ENCODE data around the gene RHOT2.

Gene RHOT2

DNA sequence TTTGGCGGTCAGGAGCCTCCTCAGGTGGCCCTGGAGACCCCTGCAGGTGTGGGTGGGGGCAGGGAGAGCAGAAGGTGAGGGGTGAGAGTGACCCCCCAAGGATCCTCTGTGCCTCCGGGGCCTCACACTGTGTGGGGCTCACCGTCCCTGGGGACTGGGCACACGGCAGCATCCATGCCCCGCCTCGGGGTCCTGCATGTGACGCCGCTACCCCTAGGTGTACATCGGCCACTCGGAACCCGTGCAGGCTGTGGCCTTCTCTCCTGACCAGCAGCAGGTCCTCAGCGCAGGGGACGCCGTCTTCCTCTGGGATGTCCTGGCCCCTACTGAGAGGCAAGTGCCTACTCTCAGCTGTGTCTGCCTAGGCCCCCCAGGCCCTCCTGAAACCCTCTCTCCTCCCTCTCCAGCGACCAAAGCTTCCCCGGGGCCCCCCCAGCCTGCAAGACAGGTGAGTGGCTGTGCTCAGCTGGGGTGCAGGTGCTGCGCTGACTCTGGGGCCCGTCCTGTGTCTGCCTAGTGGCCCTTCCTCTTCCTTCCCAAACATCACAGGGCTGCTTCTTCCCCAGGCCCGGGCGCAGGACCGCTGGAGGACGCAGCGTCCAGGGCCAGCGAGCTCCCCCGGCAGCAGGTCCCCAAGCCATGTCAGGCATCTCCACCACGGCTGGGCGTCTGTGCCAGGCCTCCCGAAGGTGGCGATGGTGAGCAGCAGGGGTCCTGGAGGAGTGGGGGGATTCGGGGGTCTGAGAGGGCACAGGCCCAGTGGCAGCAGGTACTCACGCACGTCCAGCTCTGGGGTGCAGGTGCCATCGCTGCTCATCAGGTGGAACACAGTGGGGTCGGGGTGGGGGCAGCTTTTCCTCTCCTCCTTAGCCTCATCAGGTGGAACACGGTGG, 9.0 kb upstream of the RHOT2 start:
- TF ChIP-seq, protein P1, sequence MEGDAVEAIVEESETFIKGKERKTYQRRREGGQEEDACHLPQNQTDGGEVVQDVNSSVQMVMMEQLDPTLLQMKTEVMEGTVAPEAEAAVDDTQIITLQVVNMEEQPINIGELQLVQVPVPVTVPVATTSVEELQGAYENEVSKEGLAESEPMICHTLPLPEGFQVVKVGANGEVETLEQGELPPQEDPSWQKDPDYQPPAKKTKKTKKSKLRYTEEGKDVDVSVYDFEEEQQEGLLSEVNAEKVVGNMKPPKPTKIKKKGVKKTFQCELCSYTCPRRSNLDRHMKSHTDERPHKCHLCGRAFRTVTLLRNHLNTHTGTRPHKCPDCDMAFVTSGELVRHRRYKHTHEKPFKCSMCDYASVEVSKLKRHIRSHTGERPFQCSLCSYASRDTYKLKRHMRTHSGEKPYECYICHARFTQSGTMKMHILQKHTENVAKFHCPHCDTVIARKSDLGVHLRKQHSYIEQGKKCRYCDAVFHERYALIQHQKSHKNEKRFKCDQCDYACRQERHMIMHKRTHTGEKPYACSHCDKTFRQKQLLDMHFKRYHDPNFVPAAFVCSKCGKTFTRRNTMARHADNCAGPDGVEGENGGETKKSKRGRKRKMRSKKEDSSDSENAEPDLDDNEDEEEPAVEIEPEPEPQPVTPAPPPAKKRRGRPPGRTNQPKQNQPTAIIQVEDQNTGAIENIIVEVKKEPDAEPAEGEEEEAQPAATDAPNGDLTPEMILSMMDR (IDR thresholded peaks at IDR 0.05) = no peak
- Histone ChIP-seq H3K4me3 (ENCODE audit: low read depth in 1 of 2, low read length in 1 of 2) (no peak overlapping the region), H3K9me3 (no peaks in the 10 kb centered on the region), H3K27me3 (no peaks in the 10 kb centered on the region), H3K36me3 (peaks cover 6% of the 10 kb centered on the region), H3K27ac (no peak overlapping the region), H3K4me1 (ENCODE audit: control insufficient read depth in 1 of 2, insufficient read depth in 1 of 2, low read depth in 1 of 2, low read length in 1 of 2) (peaks cover 9 to 13% of the 10 kb centered on the region in 2 experiments)

DNA sequence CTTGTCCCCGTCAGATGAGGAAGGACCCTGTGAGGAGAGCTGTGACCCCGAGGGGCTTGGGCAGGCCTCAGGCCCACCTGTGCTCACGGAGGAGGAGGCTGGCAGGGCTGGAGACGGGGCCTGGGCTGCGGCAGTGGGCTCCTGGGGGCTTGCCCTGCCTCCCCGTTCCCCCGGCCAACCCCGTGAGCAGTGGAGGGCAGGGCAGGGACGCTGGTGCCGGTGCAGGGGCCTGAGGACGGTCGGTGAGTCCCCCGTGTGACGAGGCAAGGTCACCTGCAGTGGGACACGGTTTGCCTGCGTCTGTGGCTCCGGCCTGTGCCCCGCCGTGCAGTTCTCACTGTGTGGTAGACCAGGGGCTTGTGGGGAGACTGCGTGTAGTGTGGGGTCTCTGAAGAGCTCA, 8.3 kb upstream of the RHOT2 start:
- H3K4me1 ChIP-seq (ENCODE audit: control insufficient read depth in 1 of 2, insufficient read depth in 1 of 2, low read depth in 1 of 2, low read length in 1 of 2) = peaks cover 9 to 13% of the 10 kb centered on the region in 2 experiments
- no peaks in the 10 kb centered on the region for H3K9me3 ChIP-seq
- no peaks in the 10 kb centered on the region for H3K27me3 ChIP-seq
- no peak overlapping the region for H3K4me3 ChIP-seq (ENCODE audit: low read depth in 1 of 2, low read length in 1 of 2)
- no peak overlapping the region for H3K27ac ChIP-seq
- TF ChIP-seq, protein P1 (IDR thresholded peaks at IDR 0.05) = no peak
- peaks cover 6% of the 10 kb centered on the region for H3K36me3 ChIP-seq

DNA sequence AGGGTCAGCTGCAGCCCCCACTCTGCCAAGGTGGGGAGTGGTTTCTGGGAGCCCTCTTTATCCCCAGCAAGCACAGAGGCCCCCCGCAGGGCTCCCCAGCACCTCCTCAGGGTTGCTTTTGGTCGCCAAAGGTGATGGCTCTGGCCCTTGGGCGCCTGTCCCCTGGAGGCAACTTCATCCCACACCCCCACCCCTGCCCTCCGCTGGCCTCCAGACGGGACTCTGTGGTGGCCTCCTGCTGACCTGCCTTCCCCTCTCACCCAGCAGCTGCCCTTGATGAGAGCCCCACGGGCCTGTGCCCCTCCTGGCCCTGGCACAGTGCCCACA, 7.8 kb upstream of the RHOT2 start:
- Histone ChIP-seq H3K36me3 (peaks cover 6% of the 10 kb centered on the region), H3K27me3 (no peaks in the 10 kb centered on the region), H3K4me1 (ENCODE audit: control insufficient read depth in 1 of 2, insufficient read depth in 1 of 2, low read depth in 1 of 2, low read length in 1 of 2) (peaks cover 9 to 13% of the 10 kb centered on the region in 2 experiments), H3K27ac (peak overlapping the region; percentile 44), H3K9me3 (no peaks in the 10 kb centered on the region), H3K4me3 (ENCODE audit: low read depth in 1 of 2, low read length in 1 of 2) (peak overlapping the region in 1 of 2 experiments; percentile 45)
- TF ChIP-seq, protein P1 (IDR thresholded peaks at IDR 0.05) = no peak

DNA sequence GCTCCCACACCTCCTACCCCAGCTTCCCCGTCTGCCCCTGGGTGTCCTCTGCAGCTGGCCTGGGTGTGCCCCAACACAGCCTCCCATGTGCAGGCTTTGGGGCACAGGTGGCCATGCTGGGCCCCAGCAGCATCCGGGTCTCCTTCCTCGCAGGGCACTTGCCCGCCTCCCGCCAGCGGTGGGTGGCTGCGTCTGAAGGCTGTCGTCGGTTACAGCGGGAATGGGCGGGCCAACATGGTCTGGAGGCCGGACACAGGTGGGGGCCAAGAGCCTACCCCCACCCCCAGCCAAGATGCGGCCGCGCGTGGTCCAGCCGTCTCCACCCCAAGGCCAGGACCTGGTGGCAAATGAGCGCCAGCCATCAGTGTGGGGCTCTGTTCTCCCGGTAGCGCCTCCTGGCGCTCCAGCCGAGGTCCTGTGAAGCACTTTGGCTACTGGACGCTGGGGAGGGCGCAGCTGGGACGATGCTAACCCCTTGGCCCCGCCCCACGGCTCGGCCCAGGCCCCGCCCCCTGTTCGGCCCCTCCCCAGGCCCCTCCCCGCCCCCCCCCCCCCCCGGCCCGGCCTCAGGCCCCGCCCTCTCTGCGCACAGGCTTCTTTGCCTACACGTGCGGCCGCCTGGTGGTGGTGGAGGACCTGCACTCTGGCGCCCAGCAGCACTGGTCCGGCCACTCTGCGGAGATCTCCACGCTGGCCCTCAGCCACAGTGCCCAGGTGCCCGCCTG, 7.3 kb upstream of the RHOT2 start:
- TF ChIP-seq, protein P1 (IDR thresholded peaks at IDR 0.05) = peak; percentile 72
- H3K27ac ChIP-seq = peak overlapping the region; percentile 44
- H3K4me3 ChIP-seq (ENCODE audit: low read depth in 1 of 2, low read length in 1 of 2) = peak overlapping the region; percentile 31 to 45
- H3K9me3 ChIP-seq = no peaks in the 10 kb centered on the region
- no peaks in the 10 kb centered on the region for H3K27me3 ChIP-seq
- H3K36me3 ChIP-seq = peaks cover 4% of the 10 kb centered on the region
- peaks cover 9 to 13% of the 10 kb centered on the region in 2 experiments for H3K4me1 ChIP-seq (ENCODE audit: control insufficient read depth in 1 of 2, insufficient read depth in 1 of 2, low read depth in 1 of 2, low read length in 1 of 2)

DNA sequence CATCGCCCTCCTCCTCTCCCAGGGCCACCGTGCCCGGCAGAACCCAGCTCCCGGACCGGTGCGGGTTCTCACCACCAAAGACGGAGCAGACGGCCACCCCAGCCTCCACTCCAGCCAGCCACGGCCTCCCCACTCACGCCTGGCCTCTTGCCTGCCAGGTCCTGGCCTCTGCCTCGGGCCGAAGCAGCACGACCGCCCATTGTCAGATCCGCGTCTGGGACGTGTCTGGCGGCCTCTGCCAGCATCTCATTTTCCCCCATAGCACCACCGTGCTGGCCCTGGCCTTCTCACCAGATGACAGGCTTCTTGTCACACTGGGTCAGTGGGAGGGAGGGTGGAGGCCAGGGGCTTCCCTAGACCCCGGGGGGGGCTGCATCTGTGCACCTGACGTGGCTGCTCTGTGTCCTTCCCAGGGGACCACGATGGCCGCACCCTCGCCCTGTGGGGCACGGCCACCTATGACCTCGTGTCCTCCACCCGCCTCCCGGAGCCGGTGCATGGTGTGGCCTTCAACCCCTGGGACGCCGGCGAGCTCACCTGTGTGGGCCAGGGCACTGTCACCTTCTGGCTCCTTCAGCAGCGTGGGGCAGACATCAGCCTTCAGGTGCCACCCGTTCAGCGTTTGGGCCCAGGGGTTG, 6.6 kb upstream of the RHOT2 start:
- Histone ChIP-seq H3K9me3 (no peaks in the 10 kb centered on the region), H3K36me3 (no peaks in the 10 kb centered on the region), H3K4me1 (ENCODE audit: control insufficient read depth in 1 of 2, insufficient read depth in 1 of 2, low read depth in 1 of 2, low read length in 1 of 2) (peaks cover 9 to 13% of the 10 kb centered on the region in 2 experiments), H3K27me3 (no peaks in the 10 kb centered on the region), H3K4me3 (ENCODE audit: low read depth in 1 of 2, low read length in 1 of 2) (no peak overlapping the region), H3K27ac (peak overlapping the region; percentile 4)
- TF ChIP-seq, protein P1 (IDR thresholded peaks at IDR 0.05) = no peak
